ENCODE measurements around the gene SOX18. TPM values are rescaled to one million over a fixed set of nuclear protein-coding genes. Genes with fewer than 3 reads are reported as not detected.

SOX18 gene
- total RNA-seq, 4 donors from 2014 or later, result 4.4 to 13.3 (median 7.1) TPM

DNA sequence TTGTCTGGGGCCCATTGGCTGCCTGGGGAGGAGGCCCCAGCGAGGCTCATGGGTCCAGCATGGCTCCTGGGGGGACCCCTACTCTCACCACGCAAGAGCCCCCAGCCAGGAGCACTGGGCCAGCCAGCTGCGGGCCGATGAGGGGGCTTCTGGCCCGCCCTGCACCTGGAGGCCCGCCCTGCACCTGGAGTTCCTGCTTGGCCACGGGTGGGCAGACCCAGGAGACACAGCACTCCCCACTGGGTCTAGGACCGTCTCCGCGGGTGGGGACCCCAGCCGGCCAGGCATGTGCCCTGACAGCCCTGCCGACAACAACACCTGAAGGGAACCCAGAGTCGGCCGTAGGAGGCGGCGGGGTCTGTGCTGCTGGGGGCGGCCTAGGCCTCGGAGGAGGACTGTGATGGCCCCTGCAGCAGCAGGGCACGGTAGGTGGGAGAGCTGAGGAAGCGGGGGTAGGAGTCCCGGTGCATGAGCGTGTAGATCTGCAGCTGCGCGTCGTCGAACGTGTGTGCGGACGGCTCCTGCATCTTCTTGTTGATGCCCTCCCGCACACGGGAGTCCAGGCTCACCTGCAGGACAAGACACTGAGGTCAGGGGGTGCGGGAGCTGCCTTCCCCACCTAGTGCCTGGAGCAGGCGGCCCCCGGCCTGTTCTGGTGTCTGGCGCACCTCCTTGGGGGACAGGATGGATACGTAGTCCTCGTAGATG is 24.2 kb upstream of the SOX18 start:
- Histone ChIP-seq H3K9me3 (no peaks in the 10 kb centered on the region), H3K36me3 (peaks cover 0 to 56% of the 10 kb centered on the region in 2 donors), H3K4me3 (no peak overlapping the region), H3K27ac (no peak overlapping the region), H3K4me1 (peaks cover 0 to 12% (median 8%) of the 10 kb centered on the region in 3 donors), H3K27me3 (no peaks in the 10 kb centered on the region)
- 80% methylated on average over 1 of the region's 37 CpGs; no CpG with 5 or more reads in 1 of the 2 donors for WGBS, 2 donors (ENCODE audit: low coverage in 1 of 2)
- TF ChIP-seq POLR2A (IDR thresholded peaks at IDR 0.05), result no peak
- TF ChIP-seq, protein P1, sequence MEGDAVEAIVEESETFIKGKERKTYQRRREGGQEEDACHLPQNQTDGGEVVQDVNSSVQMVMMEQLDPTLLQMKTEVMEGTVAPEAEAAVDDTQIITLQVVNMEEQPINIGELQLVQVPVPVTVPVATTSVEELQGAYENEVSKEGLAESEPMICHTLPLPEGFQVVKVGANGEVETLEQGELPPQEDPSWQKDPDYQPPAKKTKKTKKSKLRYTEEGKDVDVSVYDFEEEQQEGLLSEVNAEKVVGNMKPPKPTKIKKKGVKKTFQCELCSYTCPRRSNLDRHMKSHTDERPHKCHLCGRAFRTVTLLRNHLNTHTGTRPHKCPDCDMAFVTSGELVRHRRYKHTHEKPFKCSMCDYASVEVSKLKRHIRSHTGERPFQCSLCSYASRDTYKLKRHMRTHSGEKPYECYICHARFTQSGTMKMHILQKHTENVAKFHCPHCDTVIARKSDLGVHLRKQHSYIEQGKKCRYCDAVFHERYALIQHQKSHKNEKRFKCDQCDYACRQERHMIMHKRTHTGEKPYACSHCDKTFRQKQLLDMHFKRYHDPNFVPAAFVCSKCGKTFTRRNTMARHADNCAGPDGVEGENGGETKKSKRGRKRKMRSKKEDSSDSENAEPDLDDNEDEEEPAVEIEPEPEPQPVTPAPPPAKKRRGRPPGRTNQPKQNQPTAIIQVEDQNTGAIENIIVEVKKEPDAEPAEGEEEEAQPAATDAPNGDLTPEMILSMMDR (IDR thresholded peaks at IDR 0.05), result no peak
- no peak for TF ChIP-seq POLR2AphosphoS5 (IDR thresholded peaks at IDR 0.05)
- no peak for TF ChIP-seq EP300 (IDR thresholded peaks at IDR 0.05)
- ATAC-seq, result no peak

GRCh38 chr20:64072498-64073063 is 23.1 kb upstream of the SOX18 start:
- Histone ChIP-seq H3K4me3 (no peak overlapping the region), H3K27me3 (no peaks in the 10 kb centered on the region), H3K9me3 (no peaks in the 10 kb centered on the region), H3K4me1 (peaks cover 0 to 6% (median 0%) of the 10 kb centered on the region in 3 donors), H3K36me3 (peaks cover 0 to 61% of the 10 kb centered on the region in 2 donors), H3K27ac (no peak overlapping the region)
- TF ChIP-seq EP300 (IDR thresholded peaks at IDR 0.05) (no peak), POLR2A (IDR thresholded peaks at IDR 0.05) (no peak), POLR2AphosphoS5 (IDR thresholded peaks at IDR 0.05) (no peak)
- TF ChIP-seq, protein P1 (IDR thresholded peaks at IDR 0.05), result no peak
- ATAC-seq, result no peak
- WGBS, 2 donors (ENCODE audit: low coverage in 1 of 2), result no CpG with 5 or more reads among the region's 14 CpGs

- Histone ChIP-seq H3K4me3 (no peak overlapping the region), H3K27ac (no peak overlapping the region), H3K9me3 (no peaks in the 10 kb centered on the region), H3K36me3 (peaks cover 0 to 61% of the 10 kb centered on the region in 2 donors), H3K4me1 (peaks cover 0 to 6% (median 0%) of the 10 kb centered on the region in 3 donors), H3K27me3 (no peaks in the 10 kb centered on the region)
- TF ChIP-seq, protein P1 (IDR thresholded peaks at IDR 0.05), result no peak
- no peak for TF ChIP-seq POLR2A (IDR thresholded peaks at IDR 0.05)
- WGBS, 2 donors (ENCODE audit: low coverage in 1 of 2), result 78 to 80% methylated on average over 10 to 15 of the region's 30 CpGs
- ATAC-seq, result no peak
Measured at GRCh38 chr20:64071341-64072332, 22.2 kb upstream of the SOX18 start.

- Histone ChIP-seq H3K36me3 (peaks cover 0 to 63% of the 10 kb centered on the region in 2 donors), H3K27ac (no peak overlapping the region), H3K27me3 (no peaks in the 10 kb centered on the region), H3K4me3 (no peak overlapping the region), H3K4me1 (peaks cover 0 to 18% (median 0%) of the 10 kb centered on the region in 3 donors), H3K9me3 (no peaks in the 10 kb centered on the region)
- ATAC-seq, result no peak
- WGBS, 2 donors (ENCODE audit: low coverage in 1 of 2), result 97% methylated on average over 6 of the region's 31 CpGs; no CpG with 5 or more reads in 1 of the 2 donors
- TF ChIP-seq POLR2AphosphoS5 (IDR thresholded peaks at IDR 0.05) (no peak), POLR2A (IDR thresholded peaks at IDR 0.05) (no peak), EP300 (IDR thresholded peaks at IDR 0.05) (no peak)
- TF ChIP-seq, protein P1 (IDR thresholded peaks at IDR 0.05), result no peak
Measured at GRCh38 chr20:64070244-64070993, 21.0 kb upstream of the SOX18 start.

Measured in gastroesophageal sphincter (tissue), 4 donors.